Dedifferentiated amniotic fluid mesenchymal stem cell (primary cell): Measurements from ENCODE around the gene AFAP1L2.

Experiments
- DNase-seq: peaks from one replicate; pipeline ENCODE4 v3.0.0-alpha.2; 2016; ENCODE audit errors: extremely low spot score

Gene AFAP1L2

GRCh38 chr10:114404171-114405010, at the start of gene AFAP1L2:
AFAP1L2 (minus strand) TSS chr10:114404502; CDS start chr10:114404455, 47 bp downstream.
- no peak for DNase-seq

GRCh38 chr10:114453576-114453975, 49.3 kb upstream of the AFAP1L2 start:
- no peak for DNase-seq

GRCh38 chr10:114448897-114449296, 44.6 kb upstream of the AFAP1L2 start:
- DNase-seq: no peak

GRCh38 chr10:114445332-114445731, 41.0 kb upstream of the AFAP1L2 start:
- no peak for DNase-seq

GRCh38 chr10:114444819-114445218, 40.5 kb upstream of the AFAP1L2 start:
- no peak for DNase-seq

- no peak for DNase-seq
Observed at GRCh38 chr10:114442091-114442630, 37.9 kb upstream of the AFAP1L2 start.

GRCh38 chr10:114441107-114441506, 36.8 kb upstream of the AFAP1L2 start:
- no peak for DNase-seq

GRCh38 chr10:114437473-114438292, 33.4 kb upstream of the AFAP1L2 start:
- DNase-seq: no peak

GRCh38 chr10:114436941-114437340, 32.6 kb upstream of the AFAP1L2 start:
- no peak for DNase-seq

GRCh38 chr10:114432566-114433093, 28.3 kb upstream of the AFAP1L2 start:
- DNase-seq: no peak

GRCh38 chr10:114431414-114432135, 27.3 kb upstream of the AFAP1L2 start:
- no peak for DNase-seq

GRCh38 chr10:114430688-114431413, 26.5 kb upstream of the AFAP1L2 start:
- no peak for DNase-seq

GRCh38 chr10:114429581-114430335, 25.5 kb upstream of the AFAP1L2 start:
- no peak for DNase-seq

- DNase-seq: no peak
Observed at GRCh38 chr10:114427124-114427852, 23.0 kb upstream of the AFAP1L2 start.

GRCh38 chr10:114426476-114426875, 22.2 kb upstream of the AFAP1L2 start:
- DNase-seq: no peak

GRCh38 chr10:114420811-114421485, 16.6 kb upstream of the AFAP1L2 start:
- no peak for DNase-seq

- DNase-seq: no peak
Observed at GRCh38 chr10:114418109-114418508, 13.8 kb upstream of the AFAP1L2 start.

- DNase-seq: no peak
Observed at GRCh38 chr10:114412907-114413797, 8.8 kb upstream of the AFAP1L2 start.
